Natural killer cell treated with Interleukin-12 subunit alpha and Interleukin-12 subunit beta and Interleukin-15 and Interleukin-18, amount 100 ng/mL, for 72 hours (primary cell): ENCODE measurements around the gene LRRC38. TPM values are rescaled to one million over a fixed set of nuclear protein-coding genes. Genes with fewer than 3 reads are reported as not detected.
"Not testable (repeated sequence)": the region's sequence is repeated elsewhere in the genome, so short reads cannot be mapped to it uniquely, and the experiment has no call there.

Source experiments
- ATAC-seq, 2 donors: fragments of 150-1000 bp; cut with Tn5 transposase in 1 of 2; sonication (Bioruptor Pico), chemical (Tn5 transposase) in 1 of 2; 2 replicates each; pipeline ENCODE4 v1.10.0; 2021
- DNase-seq: peaks from one replicate; pipeline ENCODE4 v3.0.0; 2022; ENCODE audit warnings: low spot score
- H3K27ac Mint-ChIP-seq, 2 donors: 1 replicate in 1 of 2; 2 replicates in 1 of 2; pipeline ENCODE4 v1.8.0; 2022; ENCODE audit warnings: mixed read lengths in 2 of 2, mild to moderate bottlenecking in 1 of 2, moderate library complexity in 1 of 2
- H3K27me3 Mint-ChIP-seq, 2 donors: 1 replicate in 1 of 2; 2 replicates in 1 of 2; pipeline ENCODE4 v1.8.0; 2022; ENCODE audit warnings: mixed read lengths in 2 of 2
- H3K36me3 Mint-ChIP-seq: one replicate; pipeline ENCODE4 v1.8.0; 2022; ENCODE audit warnings: mixed read lengths
- H3K4me1 Mint-ChIP-seq, 2 donors: 1 replicate in 1 of 2; 2 replicates in 1 of 2; pipeline ENCODE4 v1.8.0; 2022; ENCODE audit warnings: low read depth in 2 of 2, mixed read lengths in 2 of 2, mild to moderate bottlenecking in 1 of 2
- H3K4me3 Mint-ChIP-seq: one replicate; pipeline ENCODE4 v1.8.0; 2022; ENCODE audit warnings: mixed read lengths
- H3K9me3 Mint-ChIP-seq: 2 replicates; pipeline ENCODE4 v1.8.0; 2022; ENCODE audit warnings: mixed read lengths
- total RNA-seq, 2 donors: library from RNA; stranded (reverse); gene quantifications; one replicate each; pipeline ENCODE4 v1.2.3, GENCODE V29; 2022

Gene LRRC38, protein sequence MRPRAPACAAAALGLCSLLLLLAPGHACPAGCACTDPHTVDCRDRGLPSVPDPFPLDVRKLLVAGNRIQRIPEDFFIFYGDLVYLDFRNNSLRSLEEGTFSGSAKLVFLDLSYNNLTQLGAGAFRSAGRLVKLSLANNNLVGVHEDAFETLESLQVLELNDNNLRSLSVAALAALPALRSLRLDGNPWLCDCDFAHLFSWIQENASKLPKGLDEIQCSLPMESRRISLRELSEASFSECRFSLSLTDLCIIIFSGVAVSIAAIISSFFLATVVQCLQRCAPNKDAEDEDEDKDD
- total RNA-seq: not detected

DNA sequence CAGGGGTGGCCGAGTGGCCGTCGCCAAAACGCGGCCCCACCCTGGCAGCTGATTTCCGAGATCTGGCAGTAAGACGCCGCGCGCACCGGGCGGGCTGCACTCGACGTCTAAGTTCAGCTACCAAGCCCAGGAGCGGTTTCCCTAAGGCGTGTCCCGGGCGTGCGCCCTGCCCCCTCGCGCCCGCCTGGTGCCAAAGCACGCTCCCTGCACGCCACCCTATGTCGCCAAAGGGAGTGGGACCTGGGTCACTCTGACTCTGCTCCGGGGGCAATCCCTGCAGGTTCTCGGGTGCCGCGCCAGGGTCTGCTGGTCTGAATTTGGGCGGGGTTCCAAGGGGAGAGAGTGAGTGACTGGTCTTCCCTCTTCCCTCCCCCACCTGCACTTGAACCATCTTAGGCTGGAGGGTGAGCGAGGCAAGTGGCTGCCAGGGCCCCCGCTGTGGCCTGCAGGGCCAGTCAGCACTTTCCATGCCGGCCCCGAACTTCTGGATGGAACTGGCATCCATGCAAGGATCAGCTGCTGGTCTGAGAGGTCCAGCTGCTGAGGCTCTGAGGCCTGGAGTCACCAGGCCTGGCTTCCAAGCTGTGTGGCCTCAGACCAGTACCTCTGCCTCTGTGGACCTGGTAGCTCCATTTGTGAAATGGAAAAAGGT lies at the start of gene LRRC38:
LRRC38 (minus strand) TSS at position 109 of the 652 bp plus-strand sequence. CDS start 410 bp downstream, outside the sequence.
- no peak within 1 kb of the TSS for H3K4me3 Mint-ChIP-seq
- DNase-seq (no peak), ATAC-seq (no peak)
- no peaks in the 10 kb centered on the region for H3K36me3 Mint-ChIP-seq
- no peak within 1 kb of the TSS for H3K27ac Mint-ChIP-seq
- H3K9me3 Mint-ChIP-seq: no peaks in the 10 kb centered on the region
- peaks cover 5 to 18% of the 10 kb centered on the region in 2 donors for H3K27me3 Mint-ChIP-seq
- no peaks in the 10 kb centered on the region for H3K4me1 Mint-ChIP-seq

DNA sequence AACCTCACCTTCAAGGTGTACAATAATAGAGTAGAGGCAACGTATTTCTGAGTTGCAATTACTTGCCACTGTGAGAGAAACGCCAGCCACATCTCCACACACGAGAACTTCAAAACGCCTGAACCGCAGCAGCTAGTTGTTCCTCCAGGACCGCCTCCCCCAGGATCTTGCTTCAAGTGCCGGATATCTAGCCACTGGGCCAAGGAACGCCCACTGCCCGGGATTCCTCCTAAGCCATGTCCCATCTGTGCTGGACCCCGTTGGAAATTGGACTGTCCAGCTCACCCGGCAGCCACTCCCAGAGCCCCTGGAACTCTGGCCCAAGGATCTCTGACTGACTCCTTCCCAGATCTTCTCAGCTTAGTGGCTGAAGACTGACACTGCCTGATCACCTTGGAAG lies 49.2 kb upstream of the LRRC38 start:
- H3K27me3 Mint-ChIP-seq: peaks cover 0 to 15% of the 10 kb centered on the region in 2 donors
- DNase-seq, H3K36me3 Mint-ChIP-seq, H3K4me1 Mint-ChIP-seq, H3K4me3 Mint-ChIP-seq, H3K27ac Mint-ChIP-seq, H3K9me3 Mint-ChIP-seq, ATAC-seq: not testable (repeated sequence)

DNA sequence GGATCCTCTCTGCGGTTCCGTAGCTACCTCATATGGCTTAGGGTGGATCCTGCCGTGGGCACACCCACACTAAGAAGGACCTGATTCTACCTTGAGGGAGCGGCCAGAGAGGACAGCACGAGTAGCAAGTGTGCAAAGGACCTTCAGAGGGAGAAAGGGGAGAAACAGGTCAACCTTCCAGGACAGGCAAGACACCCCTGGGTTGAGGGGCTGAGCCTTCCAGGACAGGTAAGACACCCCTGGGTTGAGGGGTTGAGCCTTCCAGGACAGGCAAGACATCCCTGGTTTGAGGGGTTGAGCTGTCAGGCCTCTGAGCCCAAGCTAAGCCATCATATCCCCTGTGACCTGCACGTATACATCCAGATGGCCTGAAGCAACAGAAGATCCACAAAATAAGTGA lies 46.7 kb upstream of the LRRC38 start:
- H3K36me3 Mint-ChIP-seq: no peaks in the 10 kb centered on the region
- no peak overlapping the region for H3K4me3 Mint-ChIP-seq
- H3K27me3 Mint-ChIP-seq: peaks cover 5 to 21% of the 10 kb centered on the region in 2 donors
- H3K4me1 Mint-ChIP-seq: no peaks in the 10 kb centered on the region
- H3K9me3 Mint-ChIP-seq: no peaks in the 10 kb centered on the region
- H3K27ac Mint-ChIP-seq: no peak overlapping the region
- DNase-seq (no peak), ATAC-seq (no peak)

DNA sequence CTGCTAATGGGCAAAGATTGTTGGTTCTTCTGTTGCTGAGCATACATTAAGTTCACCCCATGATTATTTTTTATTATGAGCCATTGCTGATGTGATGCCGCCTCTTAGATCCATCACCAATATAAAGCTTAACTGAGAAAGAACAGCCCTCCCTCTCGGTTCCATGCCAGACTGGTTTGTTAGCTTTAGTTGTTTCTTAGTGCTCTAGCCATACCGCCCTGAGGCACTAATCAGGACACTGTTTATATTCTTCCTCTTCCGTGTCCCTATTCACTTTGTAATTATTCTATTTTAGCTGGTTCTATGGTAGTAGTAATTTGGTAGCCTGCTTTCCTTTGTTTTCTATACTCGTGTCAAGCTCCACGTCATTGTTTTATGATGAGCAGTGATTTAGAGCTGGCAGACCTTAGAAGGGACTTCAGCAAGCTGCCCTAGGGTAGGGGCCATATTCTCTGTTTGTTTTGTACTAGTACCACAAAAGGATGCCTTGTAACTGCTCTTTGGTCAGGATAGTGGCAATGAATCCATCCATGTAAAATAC lies 42.5 kb upstream of the LRRC38 start:
- peaks cover 5 to 10% of the 10 kb centered on the region in 2 donors for H3K27me3 Mint-ChIP-seq
- H3K9me3 Mint-ChIP-seq: no peaks in the 10 kb centered on the region
- no peak overlapping the region for H3K27ac Mint-ChIP-seq
- H3K4me3 Mint-ChIP-seq: no peak overlapping the region
- DNase-seq (no peak), ATAC-seq (no peak)
- no peaks in the 10 kb centered on the region for H3K4me1 Mint-ChIP-seq
- H3K36me3 Mint-ChIP-seq: no peaks in the 10 kb centered on the region

DNA sequence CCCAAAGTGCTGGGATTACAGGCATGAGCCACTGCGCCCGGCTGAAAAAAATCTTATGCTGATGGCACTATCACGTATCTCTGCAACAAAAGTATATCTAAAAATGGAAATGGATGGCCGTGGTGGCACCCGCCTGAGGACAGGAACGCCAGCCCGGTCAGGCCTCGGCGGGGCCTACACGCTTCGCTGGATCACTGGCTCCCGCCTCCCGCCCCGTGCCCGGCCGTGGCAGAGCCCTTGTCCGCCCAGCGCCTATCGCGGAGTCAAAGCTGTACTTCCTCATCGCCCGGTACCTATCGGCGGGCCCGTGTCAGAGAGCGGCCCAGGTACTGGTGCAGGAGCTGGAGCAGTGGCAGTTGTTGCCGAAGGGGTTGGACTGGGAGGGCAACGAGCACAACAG lies 41.0 kb upstream of the LRRC38 start:
- DNase-seq (no peak), ATAC-seq (no peak)
- no peaks in the 10 kb centered on the region for H3K36me3 Mint-ChIP-seq
- no peaks in the 10 kb centered on the region for H3K4me1 Mint-ChIP-seq
- peaks cover 5 to 18% of the 10 kb centered on the region in 2 donors for H3K27me3 Mint-ChIP-seq
- no peaks in the 10 kb centered on the region for H3K9me3 Mint-ChIP-seq
- H3K27ac Mint-ChIP-seq: no peak overlapping the region
- H3K4me3 Mint-ChIP-seq: no peak overlapping the region

DNA sequence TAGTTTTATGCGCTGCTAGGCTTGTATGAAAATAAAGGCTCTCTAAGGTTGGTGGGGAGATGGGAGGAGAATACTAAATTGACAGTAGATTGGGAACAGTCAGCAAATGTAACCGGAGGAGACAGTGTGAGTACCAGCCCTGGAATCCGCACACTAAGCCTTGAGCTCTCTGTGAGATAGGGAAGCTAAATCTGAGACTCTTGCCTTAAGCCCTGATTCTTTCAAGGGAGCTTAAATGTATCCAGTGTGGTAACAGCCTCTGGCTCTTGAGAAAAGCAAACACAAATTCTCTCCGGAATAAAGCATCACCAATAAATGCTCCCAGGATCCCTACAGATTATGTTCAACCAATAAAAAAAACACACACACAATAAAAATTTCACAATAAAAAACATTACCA lies 36.9 kb upstream of the LRRC38 start:
- Mint-ChIP-seq H3K36me3 (no peaks in the 10 kb centered on the region), H3K9me3 (no peaks in the 10 kb centered on the region), H3K27ac (no peak overlapping the region), H3K4me3 (no peak overlapping the region), H3K4me1 (no peaks in the 10 kb centered on the region), H3K27me3 (peaks cover 17 to 30% of the 10 kb centered on the region in 2 donors)
- ATAC-seq: no peak
- no peak for DNase-seq

DNA sequence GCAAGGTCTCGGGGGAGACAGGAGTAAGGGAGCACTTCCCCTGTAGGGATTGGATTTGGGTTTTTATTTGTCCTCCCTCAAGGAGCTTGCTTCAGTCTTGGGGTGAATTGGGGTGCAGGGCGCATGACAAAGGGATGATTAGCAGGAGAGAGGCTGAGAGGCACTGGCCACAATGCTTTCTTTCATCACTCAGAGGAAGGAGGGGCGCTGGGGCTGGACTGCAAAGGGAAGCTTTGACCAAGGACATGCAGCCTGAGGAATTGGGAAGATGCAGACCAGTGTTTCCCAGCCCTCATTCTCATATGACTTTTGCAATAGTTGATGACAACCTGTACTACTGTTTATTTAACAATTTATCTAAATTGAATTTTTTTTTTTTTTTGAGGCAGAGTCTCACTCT lies 35.7 kb upstream of the LRRC38 start:
- DNase-seq: no peak
- no peak overlapping the region for H3K4me3 Mint-ChIP-seq
- no peaks in the 10 kb centered on the region for H3K4me1 Mint-ChIP-seq
- H3K9me3 Mint-ChIP-seq: no peaks in the 10 kb centered on the region
- no peak for ATAC-seq
- no peak overlapping the region for H3K27ac Mint-ChIP-seq
- H3K36me3 Mint-ChIP-seq: no peaks in the 10 kb centered on the region
- H3K27me3 Mint-ChIP-seq: peaks cover 17 to 30% of the 10 kb centered on the region in 2 donors

DNA sequence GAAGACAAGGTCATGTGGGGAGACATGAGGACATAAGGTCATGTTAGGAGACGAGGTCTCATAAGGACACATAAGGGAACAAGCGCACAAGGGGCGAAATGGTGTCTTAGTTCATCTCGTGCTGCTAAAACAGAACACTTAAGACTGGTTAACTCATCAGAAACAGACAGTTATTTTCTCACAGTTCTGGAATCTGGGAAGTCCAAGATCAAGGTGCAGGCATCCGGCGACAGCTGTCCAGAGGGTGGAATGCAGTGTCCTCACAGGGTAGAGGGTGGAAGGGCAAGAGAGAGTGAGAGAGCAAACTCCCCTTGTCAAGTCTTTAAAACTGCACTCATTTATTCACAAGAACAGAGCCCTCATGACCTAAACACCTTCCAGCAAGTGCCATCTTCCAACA lies 35.2 kb upstream of the LRRC38 start:
- peaks cover 17 to 30% of the 10 kb centered on the region in 2 donors for H3K27me3 Mint-ChIP-seq
- no peaks in the 10 kb centered on the region for H3K36me3 Mint-ChIP-seq
- no peak overlapping the region for H3K4me3 Mint-ChIP-seq
- DNase-seq (no peak), ATAC-seq (no peak)
- no peak overlapping the region for H3K27ac Mint-ChIP-seq
- no peaks in the 10 kb centered on the region for H3K9me3 Mint-ChIP-seq
- no peaks in the 10 kb centered on the region for H3K4me1 Mint-ChIP-seq

DNA sequence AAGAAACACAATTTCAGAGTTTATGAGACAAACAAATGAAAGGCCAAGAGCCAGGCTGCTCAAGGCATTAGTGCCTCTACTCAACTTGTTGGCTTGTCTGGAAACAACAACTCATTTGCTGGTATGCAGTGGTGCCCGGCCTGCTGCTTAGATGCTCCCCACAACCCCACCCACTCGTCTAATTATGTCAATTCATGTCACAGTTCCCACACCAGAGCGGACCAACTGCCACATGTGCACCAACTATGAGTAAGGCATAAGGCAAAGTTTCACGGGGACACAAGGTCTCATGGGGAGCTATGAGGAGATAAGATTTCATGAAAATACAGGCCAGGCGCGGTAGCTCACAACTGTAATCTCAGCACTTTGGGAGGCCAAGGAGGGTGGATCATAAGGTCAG lies 34.5 kb upstream of the LRRC38 start:
- H3K9me3 Mint-ChIP-seq: no peaks in the 10 kb centered on the region
- H3K27ac Mint-ChIP-seq: no peak overlapping the region
- no peak overlapping the region for H3K4me3 Mint-ChIP-seq

DNA sequence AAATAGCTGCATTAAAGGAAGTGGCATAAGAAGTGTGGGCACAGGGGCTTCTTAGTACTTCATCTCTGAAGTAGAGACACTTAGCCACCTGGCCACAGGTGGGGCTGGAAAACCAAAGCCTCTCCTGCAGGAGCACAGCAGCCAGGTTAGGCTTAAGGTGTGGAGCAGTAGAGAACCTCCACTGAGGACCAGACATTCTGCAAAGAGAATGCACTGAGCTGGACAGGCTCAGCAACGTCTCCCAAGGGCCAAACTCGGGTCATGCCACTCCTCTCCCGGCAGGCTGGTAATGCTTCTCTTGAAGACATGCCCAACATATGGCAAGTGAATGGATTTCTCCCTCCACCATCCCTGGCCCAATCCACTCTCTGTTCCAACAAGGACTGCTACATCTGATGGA lies 33.0 kb upstream of the LRRC38 start:
- H3K36me3 Mint-ChIP-seq: no peaks in the 10 kb centered on the region
- no peaks in the 10 kb centered on the region for H3K9me3 Mint-ChIP-seq
- no peaks in the 10 kb centered on the region for H3K4me1 Mint-ChIP-seq
- no peak overlapping the region for H3K4me3 Mint-ChIP-seq
- DNase-seq: no peak
- peaks cover 17 to 30% of the 10 kb centered on the region in 2 donors for H3K27me3 Mint-ChIP-seq
- no peak for ATAC-seq
- H3K27ac Mint-ChIP-seq: no peak overlapping the region

More for the DNA sequence above, 34.5 kb upstream of the LRRC38 start:
- no peak for ATAC-seq
- no peaks in the 10 kb centered on the region for H3K4me1 Mint-ChIP-seq
- no peaks in the 10 kb centered on the region for H3K36me3 Mint-ChIP-seq
- DNase-seq: no peak
- H3K27me3 Mint-ChIP-seq: peaks cover 17 to 30% of the 10 kb centered on the region in 2 donors

DNA sequence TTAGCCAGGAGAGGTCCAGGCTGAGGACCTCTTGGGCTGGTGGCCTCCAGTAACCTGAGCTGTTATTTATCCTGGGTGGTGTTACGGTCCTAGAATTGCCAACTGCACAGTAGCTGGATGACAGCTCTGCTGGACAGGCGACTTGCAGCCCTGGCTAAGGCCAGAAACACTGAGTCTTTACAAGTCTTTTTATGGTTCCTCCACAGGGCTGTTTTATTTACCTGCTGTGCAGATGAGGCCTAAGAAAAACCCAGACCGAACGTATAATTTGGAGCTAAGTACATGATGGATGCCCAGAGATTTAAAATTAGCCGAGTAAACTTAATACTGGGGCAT lies 30.4 kb upstream of the LRRC38 start:
- no peak overlapping the region for H3K27ac Mint-ChIP-seq

DNA sequence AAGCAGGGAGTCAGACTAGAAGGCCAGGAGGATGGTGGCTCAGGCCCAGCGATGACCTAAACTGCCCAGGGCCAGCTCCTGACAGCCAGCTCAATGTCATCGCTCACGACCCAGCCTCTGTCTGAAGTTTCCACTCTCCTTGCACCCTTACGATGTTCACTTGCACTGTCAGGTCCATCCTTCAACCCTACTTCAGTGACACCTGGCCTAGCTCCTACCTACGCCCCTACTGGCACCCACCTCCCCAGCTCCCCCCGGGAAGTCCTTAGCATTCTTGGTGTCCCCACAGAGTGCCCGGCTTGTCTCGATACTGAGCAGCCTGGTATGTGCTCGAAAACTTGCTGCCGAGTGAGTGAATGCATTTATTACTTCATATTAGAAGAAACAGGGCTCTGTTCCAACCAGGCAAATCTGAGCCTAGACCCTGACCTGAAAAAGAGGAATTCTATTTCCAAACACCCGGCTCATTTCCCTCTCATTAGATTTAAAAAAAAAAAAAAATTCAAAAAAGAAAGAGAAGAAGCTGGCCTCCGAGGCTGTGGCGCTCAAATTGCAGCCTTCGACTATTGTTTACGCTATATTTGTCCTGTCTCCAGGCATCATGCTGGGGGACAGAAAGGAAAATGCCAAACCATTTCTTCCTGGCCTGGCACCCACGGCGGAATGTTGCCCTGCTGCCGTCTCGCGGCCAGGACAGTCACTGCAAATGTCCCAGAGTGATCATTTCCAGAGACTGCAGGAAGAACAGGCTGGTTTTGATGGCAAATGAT lies 29.8 kb upstream of the LRRC38 start:
- no peak for ATAC-seq
- Mint-ChIP-seq H3K4me3 (no peak overlapping the region), H3K27me3 (peaks cover 8 to 11% of the 10 kb centered on the region in 2 donors), H3K9me3 (no peaks in the 10 kb centered on the region), H3K27ac (no peak overlapping the region), H3K36me3 (no peaks in the 10 kb centered on the region), H3K4me1 (no peaks in the 10 kb centered on the region)
- DNase-seq: no peak

More for the DNA sequence above, 30.4 kb upstream of the LRRC38 start:
- no peak overlapping the region for H3K4me3 Mint-ChIP-seq
- ATAC-seq (no peak), DNase-seq (no peak)
- no peaks in the 10 kb centered on the region for H3K4me1 Mint-ChIP-seq
- H3K36me3 Mint-ChIP-seq: no peaks in the 10 kb centered on the region
- H3K9me3 Mint-ChIP-seq: no peaks in the 10 kb centered on the region
- H3K27me3 Mint-ChIP-seq: peaks cover 13 to 15% of the 10 kb centered on the region in 2 donors

DNA sequence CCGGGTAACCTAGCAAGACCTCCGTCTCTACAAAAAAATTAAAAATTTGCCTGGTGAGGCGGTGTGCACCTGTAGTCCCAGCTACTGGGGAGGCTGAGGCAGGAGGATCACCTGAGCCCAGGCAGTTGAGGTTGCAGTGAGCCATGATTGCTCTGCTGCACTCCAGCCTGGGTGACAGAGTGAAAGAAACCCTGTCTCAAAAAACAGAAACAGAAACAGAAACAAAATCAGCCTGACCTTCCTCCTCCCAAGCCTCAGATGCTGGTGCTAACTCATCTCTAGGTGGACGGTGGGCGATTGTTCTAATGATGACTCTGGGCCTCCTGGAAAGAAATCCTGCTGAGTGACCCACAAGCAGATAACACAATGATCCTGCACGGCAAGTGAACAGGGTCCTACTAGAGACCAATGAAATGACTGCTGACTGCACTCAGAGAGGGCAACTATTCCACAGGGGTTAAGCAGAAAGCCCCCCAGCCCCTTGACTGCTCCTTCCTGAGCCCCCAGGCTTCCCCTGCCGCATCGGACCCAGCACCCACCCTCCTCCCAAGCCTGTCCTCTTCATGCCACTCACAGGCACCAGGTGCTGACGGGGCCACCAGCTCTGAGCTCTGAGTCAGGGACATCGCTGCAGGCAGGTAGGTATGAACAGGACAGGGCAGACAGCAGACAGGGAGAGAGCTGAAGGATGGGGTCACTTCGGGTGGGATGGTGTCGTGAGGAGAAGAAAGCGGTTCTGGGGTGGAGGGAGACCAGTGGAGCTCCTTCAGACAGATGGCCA lies 27.8 kb upstream of the LRRC38 start:
- Mint-ChIP-seq H3K4me1 (no peaks in the 10 kb centered on the region), H3K27me3 (peaks cover 4 to 6% of the 10 kb centered on the region in 2 donors), H3K36me3 (no peaks in the 10 kb centered on the region), H3K27ac (no peak overlapping the region), H3K9me3 (no peaks in the 10 kb centered on the region), H3K4me3 (no peak overlapping the region)
- no peak for DNase-seq
- peak in 1 of 2 donors; percentile 40 for ATAC-seq
